Measurements from ENCODE around the gene DDR1.
A peak's percentile ranks its signal among the peaks of the same experiment; 100 is the strongest.
"Not testable (repeated sequence)": the region's sequence is repeated elsewhere in the genome, so short reads cannot be mapped to it uniquely, and the experiment has no call there.

DDR1 gene

GRCh38 chr6:30883685-30884520 is at the start of gene DDR1:
Gene DDR1 (plus strand): TSS chr6:30884519. CDS start chr6:30888730, 4,211 bp downstream.
- DNase-seq (ENCODE audit: low read depth in 3 of 3), result peak; percentile 21 to 43 (median 33)

- no peak for DNase-seq (ENCODE audit: low read depth in 3 of 3)
Measured at GRCh38 chr6:30834646-30835045, 49.7 kb upstream of the DDR1 start.

GRCh38 chr6:30835576-30835975 is 48.7 kb upstream of the DDR1 start:
- no peak for DNase-seq (ENCODE audit: low read depth in 3 of 3)

DNA sequence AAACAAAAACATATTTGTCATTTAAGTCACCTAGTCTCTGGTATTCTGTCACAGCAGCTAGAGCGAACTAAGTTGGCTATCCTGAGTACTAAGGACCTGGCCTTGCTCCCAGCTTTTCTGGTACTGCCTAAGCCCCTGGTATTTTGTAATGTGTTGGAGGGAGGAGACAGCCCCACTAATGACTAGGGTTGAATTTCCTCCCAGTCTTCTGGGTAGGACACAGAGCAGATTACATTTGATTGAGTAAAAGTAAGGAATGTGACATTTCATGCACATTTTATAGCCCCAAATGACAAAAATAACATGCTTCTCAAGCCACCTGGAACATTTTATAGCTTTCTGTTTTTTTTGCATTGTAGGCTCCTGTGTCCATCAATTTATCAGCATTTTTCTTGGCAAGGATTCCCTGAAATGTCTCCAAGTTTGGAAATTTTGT is 47.9 kb upstream of the DDR1 start:
- DNase-seq (ENCODE audit: low read depth in 3 of 3), result no peak

- no peak for DNase-seq (ENCODE audit: low read depth in 3 of 3)
Measured at GRCh38 chr6:30836957-30837356, 47.4 kb upstream of the DDR1 start.

DNA sequence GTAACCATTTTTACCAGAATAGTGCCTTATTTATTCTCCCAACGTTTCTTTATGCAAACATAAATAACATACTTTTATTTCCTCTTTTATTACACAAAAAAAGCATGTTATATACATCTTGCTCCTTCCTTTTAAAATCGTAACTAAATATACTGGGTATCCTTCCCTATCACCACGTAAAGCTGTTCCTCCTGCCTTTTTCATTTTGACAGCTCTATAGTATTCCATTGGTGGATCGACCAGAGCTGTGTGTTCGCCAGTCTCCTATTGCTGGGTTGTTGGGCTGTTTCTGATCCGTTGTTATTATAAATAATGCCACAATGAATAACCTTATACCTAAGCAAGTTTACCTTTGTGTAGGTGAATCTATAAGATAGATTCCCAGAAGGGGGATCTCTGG is 46.9 kb upstream of the DDR1 start:
- no peak for DNase-seq (ENCODE audit: low read depth in 3 of 3)

DNA sequence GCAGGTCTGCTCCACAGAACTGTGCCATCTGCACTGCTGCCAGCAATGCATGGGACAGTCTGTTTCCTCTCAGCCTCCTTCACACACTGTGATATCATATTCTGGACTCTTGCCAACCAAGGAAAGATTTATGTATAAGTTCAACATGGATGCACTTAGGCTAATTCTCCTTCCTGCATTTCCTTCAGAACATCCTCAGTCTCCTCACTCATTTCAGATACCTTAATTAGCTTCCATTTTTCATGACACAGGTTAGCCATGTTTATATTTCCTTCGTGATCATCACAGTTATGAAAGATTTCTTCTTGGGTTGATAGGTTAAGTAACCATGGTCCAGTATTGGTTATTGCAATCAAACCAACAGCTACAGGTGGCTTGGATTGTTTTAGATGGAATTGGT is 46.4 kb upstream of the DDR1 start:
- DNase-seq (ENCODE audit: low read depth in 3 of 3), result no peak

- DNase-seq (ENCODE audit: low read depth in 3 of 3), result no peak
Measured at GRCh38 chr6:30839671-30840070, 44.6 kb upstream of the DDR1 start.

DNA sequence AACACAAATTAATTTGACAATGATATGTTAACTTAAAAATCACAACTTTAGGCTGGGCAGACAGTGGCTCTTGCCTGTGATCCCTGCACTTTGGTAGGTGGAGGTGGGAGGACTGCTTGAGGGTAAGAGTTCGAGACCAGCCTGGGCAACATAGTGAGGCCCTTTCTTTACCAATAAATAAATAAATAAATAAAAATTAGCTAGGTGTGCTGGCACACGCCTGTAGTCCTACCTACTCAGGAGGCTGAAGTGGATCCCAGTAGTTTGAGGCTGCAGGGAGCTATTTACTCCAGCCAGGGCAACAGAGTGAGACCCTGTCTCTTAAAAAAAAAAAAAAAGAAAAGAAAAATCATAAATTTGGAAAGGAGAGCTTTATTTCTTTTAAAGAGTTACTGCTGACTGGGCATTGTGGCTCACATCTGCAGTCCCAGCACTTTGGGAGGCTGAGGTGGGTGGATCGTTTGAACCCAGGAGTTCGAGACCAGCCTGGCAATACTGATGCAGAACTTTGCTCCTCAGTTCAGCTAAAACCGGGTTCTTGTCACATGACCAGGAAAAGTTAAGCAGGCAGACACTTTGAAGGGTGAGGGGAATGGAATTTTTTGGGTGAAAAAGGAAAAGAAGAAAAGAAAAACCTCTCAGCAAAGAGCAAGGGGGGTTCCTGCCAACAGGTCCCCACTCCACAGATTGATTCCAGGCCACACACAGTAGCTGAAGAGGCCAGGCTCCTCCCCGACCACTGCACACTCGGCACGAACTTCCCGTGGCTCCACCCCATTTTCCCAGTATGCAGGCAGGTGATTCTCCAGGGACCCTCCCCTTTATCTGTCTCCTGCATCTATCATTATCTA is 44.0 kb upstream of the DDR1 start:
- DNase-seq (ENCODE audit: low read depth in 3 of 3), result no peak

DNA sequence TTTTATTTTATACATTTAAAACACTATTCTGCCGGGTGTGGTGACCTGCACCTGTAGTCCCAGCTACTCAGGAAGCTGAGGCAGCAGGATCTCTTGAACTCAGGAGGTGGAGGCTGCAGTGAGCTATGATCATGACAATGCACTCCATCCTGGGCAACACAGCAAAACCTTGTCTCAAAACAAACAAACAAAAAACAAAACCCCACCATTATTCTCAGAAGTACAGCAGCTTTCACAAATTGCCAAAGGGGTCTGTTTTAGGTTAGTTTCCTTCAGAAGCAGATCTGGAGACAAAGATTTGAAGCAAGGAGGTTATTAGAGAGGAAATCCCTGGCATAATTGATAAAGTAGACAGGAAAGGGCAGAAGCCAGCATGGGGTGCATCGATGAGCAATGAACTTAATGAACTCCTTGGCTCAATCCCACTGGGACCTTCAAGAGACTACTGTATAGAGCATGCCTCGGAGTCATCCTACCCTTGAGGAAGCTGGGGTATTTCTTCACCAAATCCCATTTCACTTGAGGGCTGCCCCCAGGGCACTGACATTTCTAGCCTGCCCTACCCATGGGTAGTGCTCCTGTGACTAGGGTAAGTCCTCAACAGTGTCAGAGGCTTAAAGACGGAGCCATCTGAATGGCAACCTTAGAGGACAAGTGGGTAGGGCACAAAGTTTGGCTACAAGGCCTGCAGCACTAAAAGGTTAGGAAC is 43.2 kb upstream of the DDR1 start:
- no peak for DNase-seq (ENCODE audit: low read depth in 3 of 3)

- DNase-seq (ENCODE audit: low read depth in 3 of 3), result no peak
Measured at GRCh38 chr6:30841644-30842504, 42.4 kb upstream of the DDR1 start.

DNA sequence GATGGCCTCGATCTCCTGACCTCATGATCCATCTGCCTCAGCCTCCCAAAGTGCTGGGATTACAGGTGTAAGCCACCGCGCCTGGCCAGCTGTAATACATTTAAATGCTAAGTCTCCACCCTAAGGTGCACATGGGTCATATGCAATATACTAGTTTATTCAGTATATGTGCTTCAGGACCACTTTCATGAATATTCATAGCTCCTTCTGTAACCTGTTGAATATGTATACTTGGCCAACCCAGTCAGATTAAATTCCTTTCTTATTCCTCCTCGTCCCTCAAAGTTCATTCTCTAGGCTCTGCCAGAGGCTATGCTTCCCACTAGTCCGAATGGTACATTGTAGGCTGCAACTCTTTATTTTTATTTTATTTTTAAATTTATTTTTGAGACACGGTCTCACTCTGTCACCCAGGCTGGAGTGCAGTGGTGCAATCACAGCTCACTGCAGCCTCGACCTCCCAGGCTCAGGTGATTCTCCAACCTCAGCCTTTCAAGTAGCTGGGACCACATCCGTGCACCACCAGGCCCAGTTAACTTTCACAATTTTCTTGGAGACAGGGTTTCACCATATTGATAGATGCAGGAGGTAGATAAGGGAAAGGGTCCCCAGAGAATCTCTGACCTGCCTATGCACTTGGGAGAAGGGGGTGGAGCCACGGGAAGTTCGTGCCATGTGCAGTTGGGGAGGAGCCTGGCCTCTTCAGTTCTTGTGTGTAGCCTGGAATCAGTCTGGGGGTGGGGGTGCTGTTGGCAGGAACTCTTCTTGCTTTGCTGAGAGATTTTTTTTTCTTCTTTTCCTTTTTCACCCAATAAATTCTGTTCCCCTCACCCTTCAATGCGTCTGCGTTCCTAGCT is 41.3 kb upstream of the DDR1 start:
- no peak for DNase-seq (ENCODE audit: low read depth in 3 of 3)

GRCh38 chr6:30843611-30843998 is 40.7 kb upstream of the DDR1 start:
- no peak for DNase-seq (ENCODE audit: low read depth in 3 of 3)

GRCh38 chr6:30844118-30844535 is 40.2 kb upstream of the DDR1 start:
- DNase-seq (ENCODE audit: low read depth in 3 of 3), result no peak

- DNase-seq (ENCODE audit: low read depth in 3 of 3), result no peak
Measured at GRCh38 chr6:30845183-30845582, 39.1 kb upstream of the DDR1 start.

DNA sequence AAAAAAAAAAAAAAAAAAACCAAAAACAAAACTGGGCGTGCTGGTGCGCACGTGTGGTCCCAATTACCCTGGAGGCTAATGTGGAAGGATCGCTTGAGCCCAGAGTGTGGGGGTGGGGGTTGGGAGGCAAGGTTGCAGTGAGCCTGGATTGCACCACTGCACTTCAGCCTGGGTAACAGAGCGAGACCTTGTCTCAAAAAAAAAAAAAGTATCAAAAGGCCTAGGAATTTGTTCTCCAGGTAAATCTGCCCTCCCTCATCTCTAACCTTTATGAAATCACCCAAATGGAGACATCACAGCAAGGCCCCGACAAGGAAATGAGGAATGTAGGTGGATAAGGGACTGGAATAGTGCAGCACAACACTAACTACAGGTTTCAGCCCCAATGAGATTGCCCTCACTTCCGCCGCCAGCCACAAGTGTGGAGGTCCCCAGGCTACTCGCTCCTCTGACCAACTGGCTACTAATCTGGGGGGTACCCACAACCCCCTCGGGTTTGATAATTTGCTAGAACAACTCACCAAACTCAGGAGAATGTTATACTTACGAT is 36.8 kb upstream of the DDR1 start:
- no peak for DNase-seq (ENCODE audit: low read depth in 3 of 3)

- DNase-seq (ENCODE audit: low read depth in 3 of 3), result no peak
Measured at GRCh38 chr6:30847971-30848436, 36.3 kb upstream of the DDR1 start.

DNA sequence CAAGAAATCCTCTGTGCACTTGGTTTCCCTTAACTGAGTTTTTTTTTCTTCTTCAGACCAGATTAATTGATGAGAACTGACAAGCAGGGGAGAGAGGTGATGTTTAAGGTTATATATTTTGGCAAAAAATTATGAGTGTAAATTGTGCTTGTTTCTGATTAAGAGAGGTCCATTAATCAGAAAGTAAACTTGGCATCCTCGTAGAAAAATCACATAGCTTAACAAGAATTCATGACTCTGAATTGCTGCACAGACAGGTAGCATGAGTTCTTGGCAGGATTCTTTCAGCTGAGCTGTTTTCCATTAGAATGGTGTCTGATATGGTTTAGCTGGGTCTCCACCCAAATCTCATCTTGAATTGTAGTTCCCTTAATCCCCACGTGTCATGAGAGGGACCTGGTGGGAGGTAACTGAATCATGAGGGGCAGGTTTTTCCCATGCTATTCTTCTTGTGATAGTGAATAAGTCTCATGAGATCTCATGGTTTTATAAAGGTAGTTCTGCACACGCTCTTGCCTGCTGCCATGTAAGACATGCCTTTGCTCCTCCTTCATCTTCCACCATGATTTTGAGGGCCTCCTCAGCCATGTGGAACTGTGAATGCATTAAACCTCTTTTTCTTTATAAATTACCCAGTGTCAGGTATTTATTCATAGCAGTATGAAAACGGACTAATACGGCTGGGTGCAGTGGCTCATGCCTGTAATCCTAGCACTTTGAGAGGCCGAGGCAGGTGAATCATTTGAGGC is 34.2 kb upstream of the DDR1 start:
- DNase-seq (ENCODE audit: low read depth in 3 of 3), result no peak

DNA sequence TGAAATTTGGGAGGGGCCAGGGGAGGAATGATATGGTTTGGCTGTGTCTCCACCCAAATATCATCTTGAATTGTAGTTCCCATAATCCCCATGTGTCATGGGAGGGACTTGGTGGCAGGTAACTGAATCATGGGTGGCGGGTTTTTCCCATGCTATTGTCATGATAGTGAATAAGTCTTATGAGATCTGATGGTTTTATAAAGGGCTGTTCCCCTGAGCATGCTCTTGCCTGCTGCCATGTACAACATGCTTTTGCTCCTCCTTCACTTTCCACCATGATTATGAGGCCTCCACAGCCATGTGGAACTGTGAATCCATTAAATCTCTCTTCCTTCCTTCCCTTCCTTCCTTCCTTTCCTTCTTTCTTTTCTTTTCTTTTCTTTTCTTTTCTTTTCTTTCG is 31.9 kb upstream of the DDR1 start:
- not testable (repeated sequence) for DNase-seq (ENCODE audit: low read depth in 3 of 3)
